VCaP (cell line): ENCODE measurements around the gene IVD.

Experiments
- H3K27ac ChIP-seq: fragments of 450-650 bp; 2 replicates; pipeline ENCODE4 v1.5.1; 2017
- TF ChIP-seq, protein P1 (sequence below): fragments of 450-650 bp; conservative IDR thresholded peaks from 2 replicates; pipeline ENCODE4 v1.5.1; 2017; ENCODE audit warnings: mild to moderate bottlenecking, moderate library complexity

IVD gene

DNA sequence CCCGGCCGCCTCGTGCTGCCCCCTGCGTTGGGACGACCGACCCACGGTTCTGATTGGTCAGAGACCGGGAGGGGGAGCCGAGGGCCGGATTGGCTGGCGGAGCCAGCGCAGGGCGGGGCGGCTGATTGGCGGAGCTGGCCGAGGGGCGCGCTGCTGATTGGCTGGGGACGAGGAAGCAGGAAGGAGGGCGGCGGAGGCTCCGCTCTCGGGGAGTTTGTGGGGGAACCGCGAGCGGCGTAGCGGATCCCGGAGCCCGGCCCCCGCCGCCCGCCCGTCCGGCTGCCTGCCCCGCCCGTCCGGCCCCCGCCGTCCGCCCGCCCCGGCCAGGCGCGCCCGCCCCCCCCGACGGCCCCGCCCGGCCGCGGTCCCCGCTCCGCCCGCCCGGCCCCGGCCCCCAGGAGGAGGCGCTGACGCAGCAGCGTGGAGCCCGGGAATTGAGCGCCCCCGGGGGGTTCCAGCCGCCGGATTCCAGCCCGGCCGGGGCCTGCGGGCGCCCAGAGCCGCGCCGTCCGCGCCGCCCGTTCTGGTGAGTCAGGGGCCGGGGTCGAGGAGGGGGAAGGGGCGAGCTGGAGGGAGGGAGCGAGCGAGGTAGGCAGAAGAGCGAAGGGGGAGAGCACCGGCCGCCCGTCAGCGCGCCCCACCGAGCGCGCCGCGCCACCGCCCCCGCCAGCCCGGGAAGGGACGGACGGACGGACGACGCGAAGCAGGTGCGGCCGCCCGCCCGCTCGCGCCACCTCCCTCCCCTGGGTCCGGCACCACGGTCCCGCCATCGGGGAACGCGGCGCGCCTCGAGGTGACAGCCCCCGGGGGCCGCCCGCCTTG is 35.4 kb downstream of the IVD start, which contains the start of gene BAHD1:
TSS of gene BAHD1 (plus strand) at position 211 of the 822 bp plus-strand sequence. CDS start 17,512 bp downstream, outside the sequence.
- TF ChIP-seq, protein P1, sequence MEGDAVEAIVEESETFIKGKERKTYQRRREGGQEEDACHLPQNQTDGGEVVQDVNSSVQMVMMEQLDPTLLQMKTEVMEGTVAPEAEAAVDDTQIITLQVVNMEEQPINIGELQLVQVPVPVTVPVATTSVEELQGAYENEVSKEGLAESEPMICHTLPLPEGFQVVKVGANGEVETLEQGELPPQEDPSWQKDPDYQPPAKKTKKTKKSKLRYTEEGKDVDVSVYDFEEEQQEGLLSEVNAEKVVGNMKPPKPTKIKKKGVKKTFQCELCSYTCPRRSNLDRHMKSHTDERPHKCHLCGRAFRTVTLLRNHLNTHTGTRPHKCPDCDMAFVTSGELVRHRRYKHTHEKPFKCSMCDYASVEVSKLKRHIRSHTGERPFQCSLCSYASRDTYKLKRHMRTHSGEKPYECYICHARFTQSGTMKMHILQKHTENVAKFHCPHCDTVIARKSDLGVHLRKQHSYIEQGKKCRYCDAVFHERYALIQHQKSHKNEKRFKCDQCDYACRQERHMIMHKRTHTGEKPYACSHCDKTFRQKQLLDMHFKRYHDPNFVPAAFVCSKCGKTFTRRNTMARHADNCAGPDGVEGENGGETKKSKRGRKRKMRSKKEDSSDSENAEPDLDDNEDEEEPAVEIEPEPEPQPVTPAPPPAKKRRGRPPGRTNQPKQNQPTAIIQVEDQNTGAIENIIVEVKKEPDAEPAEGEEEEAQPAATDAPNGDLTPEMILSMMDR = peak; percentile 38
- H3K27ac ChIP-seq = peak within 1 kb of the TSS; percentile 59; the same call in 1 of the 2 replicates

DNA sequence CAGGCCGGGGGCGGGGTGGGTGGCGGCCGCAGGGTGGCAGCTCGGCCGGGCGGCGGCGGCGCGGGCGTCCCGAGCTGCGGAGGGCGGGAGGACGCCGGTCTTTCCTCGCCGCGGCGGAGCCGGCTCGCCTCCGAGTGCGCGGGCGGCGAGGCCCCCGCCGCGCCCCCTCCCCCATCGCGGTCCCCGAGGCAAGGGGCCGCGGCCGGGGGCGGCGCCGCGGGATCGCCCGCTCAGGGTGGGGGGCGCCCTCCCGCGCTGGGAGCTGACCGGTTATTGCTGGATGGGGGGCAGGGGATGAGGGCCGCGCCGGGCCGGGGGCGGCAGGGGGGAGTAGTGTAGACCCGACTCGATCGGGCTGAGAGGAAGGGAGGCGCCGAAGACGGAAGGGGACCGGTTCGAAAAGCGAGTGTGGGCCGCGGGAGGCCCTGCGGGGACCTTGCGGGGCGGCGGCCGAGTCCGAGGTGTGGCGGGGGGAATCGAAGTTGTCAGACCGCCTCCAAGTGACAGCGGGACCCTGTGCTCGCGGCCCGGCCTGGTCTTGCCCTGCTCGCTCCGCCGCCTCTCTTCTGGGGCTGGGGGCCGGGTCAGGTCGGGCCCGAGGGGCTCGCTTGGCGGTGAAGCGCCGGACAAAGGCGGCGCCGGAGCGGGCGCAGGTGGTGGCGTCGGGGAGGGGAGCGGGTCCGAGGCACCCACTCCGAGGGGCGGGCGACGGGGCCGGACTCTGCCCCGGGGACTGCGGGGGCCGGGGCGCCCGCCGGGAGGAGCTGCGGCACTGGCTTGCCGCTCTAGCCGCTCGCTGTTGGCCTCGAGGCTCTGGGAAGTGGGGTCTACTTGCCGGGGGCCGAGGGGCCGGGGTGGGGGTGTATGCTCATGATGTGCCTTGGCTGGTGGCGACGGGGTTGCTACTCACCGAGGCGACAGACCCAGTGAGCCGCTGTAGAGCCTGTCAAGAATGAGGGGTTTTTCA is 36.3 kb downstream of the IVD start:
- peak overlapping the region; percentile 59; the same call in 1 of the 2 replicates for H3K27ac ChIP-seq
- TF ChIP-seq, protein P1 = no peak

DNA sequence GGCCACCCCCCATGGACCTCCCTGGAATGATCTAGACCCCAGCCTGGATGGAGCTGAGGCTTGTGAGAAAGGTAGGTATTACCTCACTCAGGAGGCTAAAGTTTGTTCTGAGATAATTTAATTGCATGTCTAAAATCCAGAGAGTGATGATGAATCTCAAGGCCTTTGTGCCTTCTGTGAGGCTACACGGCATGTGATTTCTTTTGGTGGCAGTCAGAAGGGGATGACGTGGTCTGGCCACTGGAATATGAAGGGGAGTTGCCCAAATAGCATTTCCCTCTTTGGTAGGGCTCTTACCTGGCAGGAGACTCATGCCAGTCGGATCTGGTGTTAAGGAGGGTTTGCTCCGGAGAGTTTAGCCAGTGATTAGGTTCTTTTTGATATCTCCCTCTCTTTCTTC is 37.7 kb downstream of the IVD start:
- no peak overlapping the region for H3K27ac ChIP-seq
- TF ChIP-seq, protein P1 = no peak

DNA sequence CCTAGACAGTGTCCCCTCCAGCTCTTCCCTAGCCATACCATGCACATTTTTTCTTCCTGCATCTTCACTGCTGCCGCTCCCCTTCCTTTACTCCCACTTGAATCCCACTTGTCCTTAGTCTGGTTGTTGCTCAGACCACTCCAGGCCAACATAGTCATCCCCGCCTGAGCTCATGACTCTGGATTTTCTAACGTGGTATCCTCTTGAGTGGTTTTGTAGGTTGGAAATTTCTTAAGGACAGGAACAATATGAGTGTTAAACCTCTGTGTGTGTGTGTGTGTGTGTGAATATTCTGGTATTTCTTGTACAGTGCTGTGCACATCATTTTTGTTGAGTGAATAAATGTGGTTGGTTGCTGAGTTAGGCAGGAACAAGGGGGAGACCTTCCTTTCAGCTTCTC is 38.3 kb downstream of the IVD start:
- no peak overlapping the region for H3K27ac ChIP-seq
- TF ChIP-seq, protein P1 = no peak

DNA sequence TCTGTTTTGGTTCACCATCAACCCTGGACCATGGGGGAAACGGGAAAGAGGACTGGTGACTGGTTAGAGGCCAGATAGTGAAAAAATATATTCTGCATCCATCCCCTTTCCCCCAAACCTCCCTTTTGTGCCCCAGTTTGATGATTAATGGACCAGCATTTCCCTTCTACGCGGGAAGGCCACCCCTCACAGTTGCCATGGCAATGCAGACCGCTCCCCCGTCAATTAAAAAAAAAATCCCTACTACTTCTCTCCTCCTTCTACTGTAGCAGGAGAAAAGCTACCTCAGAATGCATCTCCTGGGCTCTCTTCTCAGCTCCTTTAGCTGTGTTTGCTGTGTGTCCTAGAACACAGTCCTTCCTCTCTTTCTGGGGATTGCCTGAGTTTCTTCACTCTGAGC is 39.1 kb downstream of the IVD start:
- H3K27ac ChIP-seq = no peak overlapping the region
- TF ChIP-seq, protein P1 = no peak

DNA sequence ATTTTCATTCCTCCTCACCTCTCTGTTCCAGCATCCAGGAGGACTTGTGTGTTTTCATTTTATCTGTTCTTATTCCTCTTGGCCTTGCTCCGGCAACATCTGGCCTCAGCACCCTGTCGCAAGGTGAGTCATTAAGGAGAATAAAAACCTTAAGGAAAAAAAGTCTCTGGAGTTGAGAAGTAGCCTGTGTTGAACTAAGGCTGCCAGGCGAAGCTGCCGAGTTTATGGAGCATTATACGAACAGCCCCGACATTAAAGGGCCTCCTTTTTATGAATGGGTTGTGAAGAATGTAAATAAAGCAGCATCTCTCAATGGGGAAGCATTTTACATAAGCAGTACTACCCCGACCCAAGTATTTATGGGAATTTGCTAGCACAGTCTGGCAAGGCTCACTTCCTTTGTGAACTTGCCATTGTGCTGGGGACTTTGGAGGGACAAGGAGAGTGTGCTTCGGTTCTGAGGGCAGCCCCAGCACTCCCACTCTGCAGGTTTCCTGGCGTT is 39.9 kb downstream of the IVD start:
- H3K27ac ChIP-seq = no peak overlapping the region
- TF ChIP-seq, protein P1 = no peak

DNA sequence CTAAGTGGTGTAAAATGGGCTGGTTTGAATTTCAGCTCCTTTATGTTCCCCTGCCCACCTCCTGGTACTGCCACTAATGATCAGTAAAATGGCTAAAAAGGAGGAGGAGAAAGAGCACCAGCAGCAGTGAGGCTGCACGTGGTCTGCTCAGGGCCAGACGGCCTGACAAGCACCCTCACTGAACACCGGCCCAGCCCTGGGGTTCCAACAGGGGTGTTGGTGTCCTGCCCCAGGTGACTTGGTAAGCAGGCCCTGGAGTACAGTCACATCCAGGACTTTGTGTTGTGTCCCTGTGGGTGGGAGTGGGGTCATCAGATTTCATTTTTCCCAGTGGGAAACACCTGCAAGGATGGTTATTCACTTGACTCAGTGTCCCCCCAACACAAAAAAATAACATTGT is 40.5 kb downstream of the IVD start:
- TF ChIP-seq, protein P1 = no peak
- no peak overlapping the region for H3K27ac ChIP-seq
